Esophagus squamous epithelium (tissue), 5 donors: ENCODE results near the gene RCC2. TPM values are rescaled to one million over a fixed set of nuclear protein-coding genes. Genes with fewer than 3 reads are reported as not detected.
"Not testable (repeated sequence)": the region's sequence is repeated elsewhere in the genome, so short reads cannot be mapped to it uniquely, and the experiment has no call there.

Experiments used
- DNase-seq: peaks from one replicate; lab custom pipeline; 2025; lab: John Stamatoyannopoulos, UW
- H3K27ac ChIP-seq, 4 donors: fragments of 200-600 bp; sonication (generic); one replicate each; pipeline ENCODE4 v1.5.1; 2016 to 2019; ENCODE audit warnings: mild to moderate bottlenecking in 1 of 4
- H3K27me3 ChIP-seq, 4 donors: fragments of 200-600 bp; sonication (generic); 1 replicate in 3 of 4; 2 replicates in 1 of 4; pipeline versions ENCODE4 v1.5.1 to v1.6.0; 2017 to 2021; ENCODE audit warnings: antibody characterized with exemption in 1 of 4
- H3K36me3 ChIP-seq, 3 donors: fragments of 200-600 bp; sonication (generic); one replicate each; pipeline ENCODE4 v1.5.1; 2016 to 2019
- H3K4me1 ChIP-seq, 3 donors: fragments of 200-600 bp; sonication (generic); one replicate each; pipeline ENCODE4 v1.5.1; 2017 to 2019
- H3K4me3 ChIP-seq, 4 donors: fragments of 200-600 bp; sonication (generic); 1 replicate in 3 of 4; 2 replicates in 1 of 4; pipeline ENCODE4 v1.5.1; 2016 to 2019; ENCODE audit warnings: mild to moderate bottlenecking in 2 of 4, moderate library complexity in 1 of 4
- H3K9me3 ChIP-seq, 3 donors: fragments of 200-600 bp; sonication (generic); one replicate each; pipeline ENCODE4 v1.5.1; 2016 to 2019
- CTCF ChIP-seq, 6 experiments: fragments of 450-650 bp in 4 of 6; fragments of 200-600 bp in 2 of 6; sonication (generic) in 2 of 6; IDR thresholded peaks; one replicate each; pipeline ENCODE4 v1.5.1; 2016 to 2019; ENCODE audit warnings: antibody characterized with exemption in 6 of 6, mild to moderate bottlenecking in 4 of 6, moderate library complexity in 4 of 6
- POLR2A ChIP-seq, 4 donors: fragments of 450-650 bp; IDR thresholded peaks; one replicate each; pipeline ENCODE4 v1.6.1; 2017; ENCODE audit warnings: antibody characterized with exemption in 4 of 4, mild to moderate bottlenecking in 4 of 4, moderate library complexity in 3 of 4
- WGBS, 2 donors: methylation state at CpG; one replicate each; pipeline ENCODE4 v1.1.5; 2018; 5-methylcytosine and 5-hydroxymethylcytosine counted together
- intact Hi-C: fragments of 100-400 bp; cut with DNase I; formaldehyde crosslinking; loops from one replicate; pipeline ENCODE4 v1.15.0; 2022
- total RNA-seq, 4 donors: library from RNA; depleted of rRNA; stranded (reverse); fragments of >200 nt; gene quantifications; one replicate each; pipeline ENCODE4 v1.1.0, GENCODE V29; 2016
- donor health status: DM: yes; HTN: yes; CAD: no.

The RCC2 gene
- total RNA-seq, 4 donors from 2014 or later: 51.3 to 81.3 (median 53.6) TPM

- peaks cover 0 to 27% (median 6%) of the 10 kb centered on the region in 3 donors for H3K4me1 ChIP-seq
- H3K36me3 ChIP-seq: peaks cover 26 to 100% (median 38%) of the 10 kb centered on the region in 3 donors
- WGBS, 2 donors: 51 to 63% methylated on average over 12 to 16 of the region's 42 CpGs
- H3K27ac ChIP-seq: no peak overlapping the region
- intact Hi-C loops: no loop called here
- no peak for DNase-seq
- TF ChIP-seq CTCF (IDR thresholded peaks at IDR 0.05) (peak; percentile 97 to 100 (median 99)), POLR2A (IDR thresholded peaks at IDR 0.05) (no peak)
- H3K4me3 ChIP-seq: no peak overlapping the region
- H3K9me3 ChIP-seq: no peaks in the 10 kb centered on the region
- no peaks in the 10 kb centered on the region for H3K27me3 ChIP-seq
Observed at GRCh38 chr1:17419626-17420328, 19.7 kb downstream of the RCC2 start.

- peaks cover 24 to 100% (median 58%) of the 10 kb centered on the region in 3 donors for H3K36me3 ChIP-seq
- H3K9me3 ChIP-seq: no peaks in the 10 kb centered on the region
- intact Hi-C loops: no loop called here
- H3K27me3 ChIP-seq: no peaks in the 10 kb centered on the region
- WGBS, 2 donors: 80 to 91% methylated on average over 7 to 20 of the region's 20 CpGs
- H3K27ac ChIP-seq: no peak overlapping the region
- H3K4me3 ChIP-seq: no peak overlapping the region
- TF ChIP-seq CTCF (IDR thresholded peaks at IDR 0.05) (no peak), POLR2A (IDR thresholded peaks at IDR 0.05) (no peak)
- no peak for DNase-seq
- H3K4me1 ChIP-seq: peaks cover 0 to 28% (median 0%) of the 10 kb centered on the region in 3 donors
Observed at GRCh38 chr1:17416389-17416788, 23.1 kb downstream of the RCC2 start.

GRCh38 chr1:17414022-17414421, 25.5 kb downstream of the RCC2 start:
- peaks cover 35 to 100% (median 72%) of the 10 kb centered on the region in 3 donors for H3K36me3 ChIP-seq
- DNase-seq: no peak
- peaks cover 0 to 20% (median 0%) of the 10 kb centered on the region in 3 donors for H3K4me1 ChIP-seq
- H3K9me3 ChIP-seq: no peaks in the 10 kb centered on the region
- no peak overlapping the region for H3K27ac ChIP-seq
- intact Hi-C loops: no loop called here
- no peak overlapping the region for H3K4me3 ChIP-seq
- no peaks in the 10 kb centered on the region for H3K27me3 ChIP-seq
- TF ChIP-seq POLR2A (IDR thresholded peaks at IDR 0.05) (no peak), CTCF (IDR thresholded peaks at IDR 0.05) (no peak)
- 72% methylated on average over 2 of the region's 2 CpGs; no CpG with 5 or more reads in 1 of the 2 donors for WGBS, 2 donors

GRCh38 chr1:17412093-17412870, 27.2 kb downstream of the RCC2 start:
- Histone ChIP-seq H3K4me3 (no peak overlapping the region), H3K27me3 (no peaks in the 10 kb centered on the region), H3K9me3 (no peaks in the 10 kb centered on the region), H3K36me3 (peaks cover 33 to 100% (median 83%) of the 10 kb centered on the region in 3 donors), H3K27ac (no peak overlapping the region), H3K4me1 (peaks cover 0 to 20% (median 0%) of the 10 kb centered on the region in 3 donors)
- TF ChIP-seq CTCF (IDR thresholded peaks at IDR 0.05) (no peak), POLR2A (IDR thresholded peaks at IDR 0.05) (no peak)
- 59 to 85% methylated on average over 6 to 14 of the region's 16 CpGs for WGBS, 2 donors
- intact Hi-C loops: no loop called here
- no peak for DNase-seq

GRCh38 chr1:17409391-17409811, 30.1 kb downstream of the RCC2 start:
- WGBS, 2 donors: no CpG with 5 or more reads among the region's 10 CpGs
- Histone ChIP-seq H3K9me3 (no peaks in the 10 kb centered on the region), H3K27ac (no peak overlapping the region), H3K4me3 (no peak overlapping the region), H3K4me1 (peaks cover 0 to 28% (median 0%) of the 10 kb centered on the region in 3 donors), H3K27me3 (no peaks in the 10 kb centered on the region), H3K36me3 (peaks cover 33 to 77% (median 62%) of the 10 kb centered on the region in 3 donors)
- DNase-seq: no peak
- intact Hi-C loops: no loop called here
- TF ChIP-seq CTCF (IDR thresholded peaks at IDR 0.05) (no peak), POLR2A (IDR thresholded peaks at IDR 0.05) (no peak)

GRCh38 chr1:17407786-17408514, 31.5 kb downstream of the RCC2 start:
- DNase-seq, H3K27ac ChIP-seq, H3K4me3 ChIP-seq, H3K27me3 ChIP-seq, intact Hi-C loops, H3K9me3 ChIP-seq: not testable (repeated sequence)
- peaks cover 0 to 26% (median 3%) of the 10 kb centered on the region in 3 donors for H3K4me1 ChIP-seq
- H3K36me3 ChIP-seq: peaks cover 33 to 63% (median 50%) of the 10 kb centered on the region in 3 donors
- 87 to 95% methylated on average over 19 to 22 of the region's 30 CpGs for WGBS, 2 donors
